ENCODE results near the gene INHBB. TPM values are rescaled to one million over a fixed set of nuclear protein-coding genes. Genes with fewer than 3 reads are reported as not detected.
A peak's percentile ranks its signal among the peaks of the same experiment; 100 is the strongest.

INHBB gene
- total RNA-seq, 1 donor from 2014 or later, result 4.7 TPM

DNA sequence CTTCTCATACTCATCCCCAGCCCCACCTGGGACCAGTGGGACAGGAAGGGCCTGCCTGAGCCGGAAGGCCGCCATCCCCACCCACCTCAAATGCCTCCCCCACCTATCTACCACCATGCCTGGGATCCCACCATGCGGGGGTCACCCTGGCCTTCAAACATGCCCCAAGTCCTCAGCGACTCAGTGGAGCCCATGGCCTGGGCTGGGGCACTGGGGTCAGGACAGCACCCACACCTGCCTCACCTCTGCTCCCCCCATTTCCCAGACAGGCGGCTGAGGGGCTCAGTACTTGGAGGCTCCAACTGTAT lies 7.6 kb downstream of the INHBB start:
- DNase-seq (ENCODE audit: low spot score), result no peak
- H3K27me3 Mint-ChIP-seq (ENCODE audit: unreplicated experiment), result peaks cover 15% of the 10 kb centered on the region
- TF ChIP-seq, protein P1, sequence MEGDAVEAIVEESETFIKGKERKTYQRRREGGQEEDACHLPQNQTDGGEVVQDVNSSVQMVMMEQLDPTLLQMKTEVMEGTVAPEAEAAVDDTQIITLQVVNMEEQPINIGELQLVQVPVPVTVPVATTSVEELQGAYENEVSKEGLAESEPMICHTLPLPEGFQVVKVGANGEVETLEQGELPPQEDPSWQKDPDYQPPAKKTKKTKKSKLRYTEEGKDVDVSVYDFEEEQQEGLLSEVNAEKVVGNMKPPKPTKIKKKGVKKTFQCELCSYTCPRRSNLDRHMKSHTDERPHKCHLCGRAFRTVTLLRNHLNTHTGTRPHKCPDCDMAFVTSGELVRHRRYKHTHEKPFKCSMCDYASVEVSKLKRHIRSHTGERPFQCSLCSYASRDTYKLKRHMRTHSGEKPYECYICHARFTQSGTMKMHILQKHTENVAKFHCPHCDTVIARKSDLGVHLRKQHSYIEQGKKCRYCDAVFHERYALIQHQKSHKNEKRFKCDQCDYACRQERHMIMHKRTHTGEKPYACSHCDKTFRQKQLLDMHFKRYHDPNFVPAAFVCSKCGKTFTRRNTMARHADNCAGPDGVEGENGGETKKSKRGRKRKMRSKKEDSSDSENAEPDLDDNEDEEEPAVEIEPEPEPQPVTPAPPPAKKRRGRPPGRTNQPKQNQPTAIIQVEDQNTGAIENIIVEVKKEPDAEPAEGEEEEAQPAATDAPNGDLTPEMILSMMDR (IDR thresholded peaks at IDR 0.05; ENCODE audit: unreplicated experiment), result no peak
- no peak overlapping the region for H3K27ac Mint-ChIP-seq (ENCODE audit: unreplicated experiment)
- H3K4me3 Mint-ChIP-seq (ENCODE audit: unreplicated experiment), result no peak overlapping the region
- peaks cover 6% of the 10 kb centered on the region for H3K36me3 Mint-ChIP-seq (ENCODE audit: low read depth, unreplicated experiment)
- no peaks in the 10 kb centered on the region for H3K4me1 Mint-ChIP-seq (ENCODE audit: unreplicated experiment)
- H3K9me3 Mint-ChIP-seq (ENCODE audit: unreplicated experiment), result no peaks in the 10 kb centered on the region

DNA sequence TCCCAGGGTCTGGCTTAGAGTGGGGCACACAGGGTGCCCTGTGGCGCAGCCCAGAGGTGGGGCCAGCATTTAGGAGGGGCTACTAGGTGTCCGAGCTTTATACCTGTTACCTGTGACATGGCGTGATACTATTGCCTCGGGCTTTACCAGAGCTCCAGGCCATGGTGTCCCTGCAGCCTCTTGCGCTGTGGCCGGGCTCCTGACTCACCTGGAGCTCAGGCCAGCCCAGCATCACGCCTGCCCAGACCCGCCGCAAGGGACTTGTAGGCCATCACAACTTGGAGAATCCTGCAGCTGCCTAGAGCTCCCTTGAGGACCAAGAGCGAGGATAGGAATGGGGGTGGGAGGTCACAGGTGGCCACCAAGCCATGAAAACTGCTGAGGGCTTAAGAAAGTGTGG lies 8.0 kb downstream of the INHBB start:
- Mint-ChIP-seq H3K36me3 (ENCODE audit: low read depth, unreplicated experiment) (peaks cover 6% of the 10 kb centered on the region), H3K27ac (ENCODE audit: unreplicated experiment) (no peak overlapping the region), H3K27me3 (ENCODE audit: unreplicated experiment) (peaks cover 15% of the 10 kb centered on the region), H3K4me3 (ENCODE audit: unreplicated experiment) (no peak overlapping the region), H3K4me1 (ENCODE audit: unreplicated experiment) (no peaks in the 10 kb centered on the region), H3K9me3 (ENCODE audit: unreplicated experiment) (no peaks in the 10 kb centered on the region)
- no peak for DNase-seq (ENCODE audit: low spot score)
- TF ChIP-seq, protein P1 (IDR thresholded peaks at IDR 0.05; ENCODE audit: unreplicated experiment), result no peak

DNA sequence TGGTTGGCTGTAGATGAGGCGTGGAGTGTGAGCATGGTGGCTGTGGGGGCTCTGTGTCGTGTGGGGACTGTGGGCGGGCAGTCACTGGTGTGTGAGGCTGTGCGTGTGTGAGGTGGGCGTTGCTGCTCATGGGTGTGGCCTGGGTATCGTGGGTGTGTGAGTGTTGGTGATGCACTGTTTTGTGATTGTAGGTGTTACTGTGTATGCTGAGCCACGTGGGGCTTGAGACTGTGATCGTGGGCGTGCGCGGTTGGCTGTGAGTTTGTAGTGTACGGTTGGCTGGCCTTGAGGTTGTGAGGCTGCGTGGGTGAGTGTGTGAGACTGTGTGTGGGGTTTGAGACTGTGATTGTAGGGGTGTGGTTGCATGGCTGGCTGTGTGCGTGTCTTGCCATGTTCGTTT lies 8.5 kb downstream of the INHBB start:
- H3K27ac Mint-ChIP-seq (ENCODE audit: unreplicated experiment), result no peak overlapping the region
- no peaks in the 10 kb centered on the region for H3K9me3 Mint-ChIP-seq (ENCODE audit: unreplicated experiment)
- peaks cover 6% of the 10 kb centered on the region for H3K36me3 Mint-ChIP-seq (ENCODE audit: low read depth, unreplicated experiment)
- TF ChIP-seq, protein P1 (IDR thresholded peaks at IDR 0.05; ENCODE audit: unreplicated experiment), result no peak
- no peaks in the 10 kb centered on the region for H3K4me1 Mint-ChIP-seq (ENCODE audit: unreplicated experiment)
- H3K4me3 Mint-ChIP-seq (ENCODE audit: unreplicated experiment), result peak overlapping the region; percentile 19
- H3K27me3 Mint-ChIP-seq (ENCODE audit: unreplicated experiment), result peaks cover 13% of the 10 kb centered on the region
- no peak for DNase-seq (ENCODE audit: low spot score)

DNA sequence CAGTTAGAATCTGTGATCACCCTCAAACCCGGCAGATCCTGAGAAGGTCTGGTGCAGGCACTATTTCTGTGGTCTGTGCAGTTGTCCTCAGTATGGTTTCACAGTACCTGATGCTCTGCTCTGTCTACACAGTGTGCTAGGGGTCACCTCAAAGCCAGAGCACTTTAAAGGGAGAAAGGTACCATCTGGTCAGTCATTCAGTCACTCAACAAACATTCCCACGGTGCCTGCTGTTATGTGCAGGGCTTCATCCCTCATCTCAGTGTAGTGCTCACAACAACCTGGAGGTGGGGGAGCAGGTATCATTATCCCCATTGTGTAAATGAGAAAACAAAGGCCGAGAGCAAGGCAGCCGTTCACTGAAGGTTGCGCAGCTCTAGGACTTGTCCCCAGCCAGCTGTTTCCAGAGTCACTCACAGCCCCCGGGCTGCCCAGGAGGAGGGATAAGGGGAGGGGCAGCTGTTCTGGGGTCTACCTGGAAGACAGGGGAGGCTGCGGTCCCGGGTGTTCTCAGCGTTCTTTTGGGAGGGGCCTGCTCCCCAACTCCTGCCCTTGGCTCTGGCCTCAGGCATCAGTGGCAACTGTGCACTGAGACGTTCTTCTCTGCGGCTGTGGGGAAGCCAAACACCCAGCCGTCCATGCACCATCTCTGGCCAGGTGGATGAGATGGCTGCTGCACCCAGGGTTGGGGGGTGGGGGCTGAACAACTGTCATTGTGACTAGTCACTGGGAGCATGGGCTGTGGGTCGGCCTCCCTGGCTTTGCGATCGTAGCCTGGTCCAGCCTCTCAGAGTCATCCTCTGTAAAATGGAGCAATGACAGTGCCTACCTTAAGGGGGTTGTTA lies 9.2 kb downstream of the INHBB start:
- no peak overlapping the region for H3K27ac Mint-ChIP-seq (ENCODE audit: unreplicated experiment)
- peak overlapping the region; percentile 19 for H3K4me3 Mint-ChIP-seq (ENCODE audit: unreplicated experiment)
- TF ChIP-seq, protein P1 (IDR thresholded peaks at IDR 0.05; ENCODE audit: unreplicated experiment), result no peak
- no peaks in the 10 kb centered on the region for H3K36me3 Mint-ChIP-seq (ENCODE audit: low read depth, unreplicated experiment)
- no peaks in the 10 kb centered on the region for H3K9me3 Mint-ChIP-seq (ENCODE audit: unreplicated experiment)
- DNase-seq (ENCODE audit: low spot score), result no peak
- H3K4me1 Mint-ChIP-seq (ENCODE audit: unreplicated experiment), result no peaks in the 10 kb centered on the region
- peaks cover 12% of the 10 kb centered on the region for H3K27me3 Mint-ChIP-seq (ENCODE audit: unreplicated experiment)

DNA sequence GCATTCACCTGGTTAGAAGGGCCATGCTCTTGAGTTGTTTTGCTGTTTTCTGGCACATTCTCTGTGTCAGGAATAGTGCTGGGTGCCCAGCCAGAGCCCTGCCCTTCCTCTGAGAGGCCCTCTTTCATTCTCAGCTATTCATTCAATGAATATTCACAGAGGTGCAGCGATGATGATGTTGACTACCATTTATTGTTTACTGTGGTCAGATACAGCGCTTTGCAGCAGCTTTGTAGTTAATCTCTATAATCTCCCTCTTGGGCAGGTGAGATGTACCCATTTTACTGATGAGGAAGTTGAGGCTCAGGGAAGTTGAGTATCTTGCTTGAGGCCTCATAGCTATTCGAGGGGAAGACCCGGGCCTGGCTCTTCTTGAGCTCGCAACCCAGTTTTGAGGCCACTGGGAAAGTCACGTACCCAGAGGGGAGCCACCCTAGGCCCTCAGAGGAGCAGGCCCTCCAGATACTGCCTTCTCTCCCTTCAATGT lies 9.9 kb downstream of the INHBB start:
- no peak overlapping the region for H3K27ac Mint-ChIP-seq (ENCODE audit: unreplicated experiment)
- H3K27me3 Mint-ChIP-seq (ENCODE audit: unreplicated experiment), result peaks cover 12% of the 10 kb centered on the region
- no peaks in the 10 kb centered on the region for H3K4me1 Mint-ChIP-seq (ENCODE audit: unreplicated experiment)
- TF ChIP-seq, protein P1 (IDR thresholded peaks at IDR 0.05; ENCODE audit: unreplicated experiment), result no peak
- H3K36me3 Mint-ChIP-seq (ENCODE audit: low read depth, unreplicated experiment), result no peaks in the 10 kb centered on the region
- H3K9me3 Mint-ChIP-seq (ENCODE audit: unreplicated experiment), result no peaks in the 10 kb centered on the region
- no peak overlapping the region for H3K4me3 Mint-ChIP-seq (ENCODE audit: unreplicated experiment)
- DNase-seq (ENCODE audit: low spot score), result no peak
